Right atrium auricular region (tissue), 2 donors: ENCODE results near the gene RNF175. TPM values are rescaled to one million over a fixed set of nuclear protein-coding genes. Genes with fewer than 3 reads are reported as not detected.

Experiments used
- DNase-seq: peaks from one replicate; pipeline ENCODE4 v3.0.0-alpha.2; 2019; ENCODE audit warnings: low spot score
- H3K27ac ChIP-seq, 2 donors: fragments of 200-600 bp; sonication (generic); 1 replicate in 1 of 2; 2 replicates in 1 of 2; pipeline ENCODE4 v1.5.1; 2016 to 2019
- H3K27me3 ChIP-seq, 2 donors: fragments of 200-600 bp; sonication (generic); one replicate each; pipeline versions ENCODE4 v1.5.1 to v1.6.0; 2017 to 2019
- H3K36me3 ChIP-seq: fragments of 200-600 bp; sonication (generic); one replicate; pipeline ENCODE4 v1.5.1; 2016
- H3K4me1 ChIP-seq, 2 donors: fragments of 200-600 bp; sonication (generic); one replicate each; pipeline versions ENCODE4 v1.5.1 to v1.6.0; 2017 to 2019
- H3K4me3 ChIP-seq, 2 donors: fragments of 200-600 bp; sonication (generic); 1 replicate in 1 of 2; 2 replicates in 1 of 2; pipeline ENCODE4 v1.5.1; 2017 to 2019; ENCODE audit warnings: mild to moderate bottlenecking in 1 of 2, moderate library complexity in 1 of 2
- H3K9me3 ChIP-seq, 2 donors: fragments of 200-600 bp; sonication (generic); one replicate each; pipeline ENCODE4 v1.5.1; 2019
- CTCF ChIP-seq, 2 donors: fragments of 200-600 bp; sonication (generic); IDR thresholded peaks; one replicate each; pipeline ENCODE4 v1.5.1; 2019; ENCODE audit warnings: antibody characterized with exemption in 2 of 2
- total RNA-seq, 2 donors: library from RNA; depleted of rRNA; stranded (reverse); fragments of >200 nt; gene quantifications; one replicate each; pipeline ENCODE4 v1.1.0, GENCODE V29; 2016

Gene RNF175
- total RNA-seq, 2 donors from 2014 or later: 5.3 to 10.2 TPM

- H3K9me3 ChIP-seq: no peaks in the 10 kb centered on the region
- no peaks in the 10 kb centered on the region for H3K4me1 ChIP-seq
- H3K27ac ChIP-seq: no peak overlapping the region
- H3K27me3 ChIP-seq: no peaks in the 10 kb centered on the region
- DNase-seq: no peak
- no peak for TF ChIP-seq CTCF (IDR thresholded peaks at IDR 0.05)
- no peaks in the 10 kb centered on the region for H3K36me3 ChIP-seq
- H3K4me3 ChIP-seq: no peak overlapping the region
These were observed 31.7 kb downstream of the RNF175 start for GRCh38 chr4:153728151-153728550.

DNA sequence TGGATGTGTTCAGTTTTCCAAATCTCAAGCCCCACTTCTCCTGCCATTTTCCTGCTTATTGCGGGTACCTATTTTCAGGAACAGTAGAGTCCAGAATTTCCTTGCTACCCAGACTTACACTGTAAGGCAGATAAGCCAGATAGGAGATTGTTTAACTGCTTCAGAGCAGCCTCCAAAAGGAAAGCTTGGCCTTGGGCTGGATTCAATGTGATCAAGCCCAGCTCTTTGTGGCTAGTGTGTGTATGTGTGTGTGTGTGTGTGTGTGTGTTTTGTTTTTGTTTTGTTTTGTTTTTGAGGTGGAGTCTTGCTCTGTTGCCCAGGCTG is 34.0 kb downstream of the RNF175 start:
- DNase-seq: no peak
- Histone ChIP-seq H3K27ac (no peak overlapping the region), H3K36me3 (no peaks in the 10 kb centered on the region), H3K27me3 (no peaks in the 10 kb centered on the region), H3K4me1 (no peaks in the 10 kb centered on the region), H3K4me3 (no peak overlapping the region), H3K9me3 (no peaks in the 10 kb centered on the region)
- TF ChIP-seq CTCF (IDR thresholded peaks at IDR 0.05): no peak

GRCh38 chr4:153725136-153725830 is 34.5 kb downstream of the RNF175 start:
- Histone ChIP-seq H3K4me3 (no peak overlapping the region), H3K4me1 (no peaks in the 10 kb centered on the region)
- TF ChIP-seq CTCF (IDR thresholded peaks at IDR 0.05): no peak

DNA sequence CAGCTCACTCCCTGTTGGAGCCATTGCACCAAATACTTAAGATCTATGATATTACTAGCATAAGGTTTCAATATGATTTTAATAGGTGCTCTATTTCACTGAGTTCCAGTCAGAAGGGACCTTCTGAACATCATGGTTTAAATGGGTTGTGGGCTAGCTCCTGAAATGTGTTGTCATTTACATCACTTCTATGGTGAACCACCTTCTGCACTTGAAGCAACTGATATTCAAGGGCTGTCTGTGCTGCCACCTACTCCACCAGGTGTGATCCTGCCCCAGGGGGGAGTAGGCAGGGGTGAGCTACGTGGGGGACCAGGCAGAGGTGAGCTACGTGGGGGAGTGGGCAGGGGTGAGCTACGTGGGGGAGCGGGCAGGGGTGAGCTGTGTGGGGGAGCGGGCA is 35.2 kb downstream of the RNF175 start:
- no peak for DNase-seq
- no peaks in the 10 kb centered on the region for H3K36me3 ChIP-seq
- TF ChIP-seq CTCF (IDR thresholded peaks at IDR 0.05): no peak

More at GRCh38 chr4:153725136-153725830, 34.5 kb downstream of the RNF175 start:
- Histone ChIP-seq H3K36me3 (no peaks in the 10 kb centered on the region), H3K27me3 (no peaks in the 10 kb centered on the region), H3K27ac (no peak overlapping the region), H3K9me3 (no peaks in the 10 kb centered on the region)
- no peak for DNase-seq

GRCh38 chr4:153722036-153722435 is 37.8 kb downstream of the RNF175 start:
- no peak for DNase-seq
- H3K4me1 ChIP-seq: no peaks in the 10 kb centered on the region
- no peak for TF ChIP-seq CTCF (IDR thresholded peaks at IDR 0.05)
- no peaks in the 10 kb centered on the region for H3K9me3 ChIP-seq
- no peak overlapping the region for H3K4me3 ChIP-seq
- no peak overlapping the region for H3K27ac ChIP-seq
- no peaks in the 10 kb centered on the region for H3K36me3 ChIP-seq
- H3K27me3 ChIP-seq: no peaks in the 10 kb centered on the region

More for the DNA sequence above, 35.2 kb downstream of the RNF175 start:
- no peaks in the 10 kb centered on the region for H3K27me3 ChIP-seq
- no peaks in the 10 kb centered on the region for H3K4me1 ChIP-seq
- no peak overlapping the region for H3K4me3 ChIP-seq
- H3K27ac ChIP-seq: no peak overlapping the region
- no peaks in the 10 kb centered on the region for H3K9me3 ChIP-seq
